ENCODE data around the gene BFSP2.

DNA sequence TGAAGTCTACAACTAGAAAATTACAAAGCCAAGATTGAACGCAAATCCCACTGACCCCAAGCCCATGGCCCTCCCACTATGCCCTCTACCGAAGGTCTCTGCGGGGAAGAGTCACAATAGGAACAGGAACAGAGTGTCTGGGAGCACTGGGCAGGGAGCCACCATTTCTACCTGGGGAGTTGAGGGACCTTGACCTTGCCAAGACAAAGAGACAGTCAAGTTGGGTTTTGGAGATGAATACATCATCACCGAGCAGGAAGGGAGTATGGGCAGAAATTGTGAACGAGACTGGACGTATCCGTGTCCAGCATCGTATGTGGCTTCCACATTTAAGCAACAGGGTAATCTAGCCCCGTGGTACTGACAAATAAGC, 30.8 kb upstream of the BFSP2 start:
- no peak for TF ChIP-seq CTCF (IDR thresholded peaks at IDR 0.05; ENCODE audit: extremely low read depth in 1 of 2, insufficient read depth in 1 of 2, low read depth in 1 of 2, low read length in 2 of 2)
- no peak for TF ChIP-seq MAX (IDR thresholded peaks at IDR 0.05; ENCODE audit: insufficient read depth, insufficient read length)
- no peak for TF ChIP-seq POLR2AphosphoS5 (IDR thresholded peaks at IDR 0.05; ENCODE audit: insufficient read depth, low read depth, low read length)
- TF ChIP-seq POLR2A (IDR thresholded peaks at IDR 0.05; ENCODE audit: low read depth, low read length), result no peak
- TF ChIP-seq FOS (IDR thresholded peaks at IDR 0.05; ENCODE audit: borderline replicate concordance, insufficient read depth, low read length), result no peak
- TF ChIP-seq MYC (IDR thresholded peaks at IDR 0.05; ENCODE audit: low read depth, low read length), result no peak
- no peak for TF ChIP-seq EZH2 (IDR thresholded peaks at IDR 0.05; ENCODE audit: borderline replicate concordance, low read depth, low read length, severe bottlenecking)
- no peak for TF ChIP-seq JUN (IDR thresholded peaks at IDR 0.05; ENCODE audit: borderline replicate concordance, insufficient read depth, insufficient read length, low read depth)
